Esophagus muscularis mucosa (tissue), 3 donors: ENCODE data around the gene ATP9A.

Experiments
- POLR2AphosphoS5 ChIP-seq, 2 donors: sonication (generic); formaldehyde crosslinking; IDR thresholded peaks; one replicate each; pipeline ENCODE4 v1.6.1; 2017; ENCODE audit warnings: antibody characterized with exemption in 2 of 2
- TF ChIP-seq, protein P1 (sequence below), 3 experiments: fragments of 200-600 bp in 2 of 3; fragments of 450-650 bp in 1 of 3; sonication (generic) in 2 of 3; IDR thresholded peaks; one replicate each; pipeline ENCODE4 v1.5.1; 2017 to 2019; ENCODE audit warnings: antibody characterized with exemption in 3 of 3, mild to moderate bottlenecking in 2 of 3, moderate library complexity in 1 of 3

GRCh38 chr20:51581571-51581970, 186.6 kb downstream of the ATP9A start:
- TF ChIP-seq, protein P1, sequence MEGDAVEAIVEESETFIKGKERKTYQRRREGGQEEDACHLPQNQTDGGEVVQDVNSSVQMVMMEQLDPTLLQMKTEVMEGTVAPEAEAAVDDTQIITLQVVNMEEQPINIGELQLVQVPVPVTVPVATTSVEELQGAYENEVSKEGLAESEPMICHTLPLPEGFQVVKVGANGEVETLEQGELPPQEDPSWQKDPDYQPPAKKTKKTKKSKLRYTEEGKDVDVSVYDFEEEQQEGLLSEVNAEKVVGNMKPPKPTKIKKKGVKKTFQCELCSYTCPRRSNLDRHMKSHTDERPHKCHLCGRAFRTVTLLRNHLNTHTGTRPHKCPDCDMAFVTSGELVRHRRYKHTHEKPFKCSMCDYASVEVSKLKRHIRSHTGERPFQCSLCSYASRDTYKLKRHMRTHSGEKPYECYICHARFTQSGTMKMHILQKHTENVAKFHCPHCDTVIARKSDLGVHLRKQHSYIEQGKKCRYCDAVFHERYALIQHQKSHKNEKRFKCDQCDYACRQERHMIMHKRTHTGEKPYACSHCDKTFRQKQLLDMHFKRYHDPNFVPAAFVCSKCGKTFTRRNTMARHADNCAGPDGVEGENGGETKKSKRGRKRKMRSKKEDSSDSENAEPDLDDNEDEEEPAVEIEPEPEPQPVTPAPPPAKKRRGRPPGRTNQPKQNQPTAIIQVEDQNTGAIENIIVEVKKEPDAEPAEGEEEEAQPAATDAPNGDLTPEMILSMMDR (IDR thresholded peaks at IDR 0.05) = no peak
- no peak for TF ChIP-seq POLR2AphosphoS5 (IDR thresholded peaks at IDR 0.05)
